DND-41 (cell line): ENCODE measurements around the gene PHF24.

ENCODE experiments used
- ATAC-seq: fragments of 200-7000 bp; cut with Tn5 transposase; 3 replicates; pipeline ENCODE4 v1.9.1; 2021; ENCODE audit warnings: low read depth; ENCODE audit not compliant: insufficient read depth
- DNase-seq: peaks from one replicate; pipeline ENCODE4 v3.0.0-alpha.2; 2020
- H2AFZ ChIP-seq: 2 replicates; pipeline ENCODE4 v1.6.0; 2012; ENCODE audit warnings: low read depth, low read length
- H3K27ac ChIP-seq: 2 replicates; pipeline ENCODE4 v1.5.1; 2012; ENCODE audit warnings: low read length, inconsistent platforms
- H3K27me3 ChIP-seq: fragments of 200-600 bp; sonication (generic); 2 replicates; pipeline ENCODE4 v1.6.0; 2012; ENCODE audit warnings: low read length, mild to moderate bottlenecking, inconsistent platforms; ENCODE audit not compliant: insufficient read depth, poor library complexity
- H3K36me3 ChIP-seq: 2 replicates; pipeline ENCODE4 v1.5.1; 2012; ENCODE audit warnings: low read length, inconsistent platforms; ENCODE audit not compliant: insufficient read depth
- H3K4me1 ChIP-seq: 2 replicates; pipeline ENCODE4 v1.5.1; 2012; ENCODE audit warnings: mild to moderate bottlenecking, low read length; ENCODE audit not compliant: insufficient read depth
- H3K4me2 ChIP-seq: 2 replicates; pipeline ENCODE4 v1.6.0; 2012; ENCODE audit warnings: mild to moderate bottlenecking, moderate library complexity, low read length, inconsistent platforms; ENCODE audit not compliant: insufficient read depth
- H3K4me3 ChIP-seq, 2 experiments: fragments of 200-600 bp in 1 of 2; shearing (Covaris generic) in 1 of 2; 2 replicates each; pipeline ENCODE4 v1.5.1; 2012 to 2016; ENCODE audit warnings: inconsistent platforms in 2 of 2, low read length in 2 of 2, mild to moderate bottlenecking in 2 of 2, low read depth in 1 of 2, moderate library complexity in 1 of 2
- H3K79me2 ChIP-seq: 2 replicates; pipeline ENCODE4 v1.6.0; 2012; ENCODE audit warnings: low read length, inconsistent platforms; ENCODE audit not compliant: insufficient read depth
- H3K9ac ChIP-seq: 2 replicates; pipeline ENCODE4 v1.6.0; 2012; ENCODE audit warnings: low read depth, mild to moderate bottlenecking, inconsistent platforms, low read length, moderate library complexity
- H3K9me3 ChIP-seq: 2 replicates; pipeline ENCODE4 v1.5.1; 2012; ENCODE audit warnings: low read length, moderate library complexity, mild to moderate bottlenecking, inconsistent platforms; ENCODE audit not compliant: insufficient read depth, severe bottlenecking
- H4K20me1 ChIP-seq: 2 replicates; pipeline ENCODE4 v1.6.0; 2012; ENCODE audit warnings: low read length; ENCODE audit not compliant: insufficient read depth
- CTCF ChIP-seq: IDR thresholded peaks from 2 replicates; pipeline ENCODE4 v1.5.1; 2012; ENCODE audit warnings: borderline replicate concordance, low read length, moderate library complexity, mild to moderate bottlenecking; ENCODE audit not compliant: poor library complexity, severe bottlenecking; ENCODE audit errors: extremely low read depth
- EZH2 ChIP-seq: IDR thresholded peaks from 3 replicates; pipeline ENCODE4 v1.6.1; 2012; ENCODE audit warnings: borderline replicate concordance, low read depth, mild to moderate bottlenecking, moderate library complexity, low read length, inconsistent platforms; ENCODE audit not compliant: severe bottlenecking

The PHF24 gene

GRCh38 chr9:35029241-35029640 lies 71.2 kb downstream of the PHF24 start:
- Histone ChIP-seq H4K20me1 (no peaks in the 10 kb centered on the region), H2AFZ (no peak overlapping the region), H3K9ac (no peak overlapping the region), H3K9me3 (no peaks in the 10 kb centered on the region), H3K4me3 (no peak overlapping the region), H3K4me2 (no peak overlapping the region), H3K4me1 (0 out of 2 replicates have a peak, but pooled peaks cover 3% of the 10 kb centered on the region), H3K36me3 (no peaks in the 10 kb centered on the region), H3K79me2 (no peaks in the 10 kb centered on the region), H3K27me3 (no peaks in the 10 kb centered on the region), H3K27ac (no peak overlapping the region)
- ATAC-seq, result no peak
- no peak for DNase-seq
- no peak for TF ChIP-seq EZH2
- TF ChIP-seq CTCF, result no peak

DNA sequence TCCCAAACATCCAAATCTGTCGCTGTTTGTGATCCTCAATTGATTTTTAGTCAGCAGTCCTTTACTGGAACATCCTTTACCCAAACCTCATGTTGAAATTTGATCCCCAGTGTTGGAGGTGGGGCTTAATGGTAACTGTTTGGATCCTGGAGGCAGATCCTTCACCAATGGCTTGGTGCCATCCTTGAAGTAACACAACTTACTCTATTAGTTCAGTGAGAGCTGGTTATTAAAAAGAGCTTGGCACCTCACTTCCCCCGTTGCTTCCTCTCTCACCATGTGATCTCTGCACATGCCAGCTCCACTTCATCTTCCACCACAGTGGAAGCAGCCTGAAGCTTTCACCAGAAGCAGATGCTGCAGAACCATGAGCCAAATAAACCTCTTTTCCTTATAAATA lies 71.8 kb downstream of the PHF24 start:
- H3K36me3 ChIP-seq, result no peaks in the 10 kb centered on the region
- H3K9me3 ChIP-seq, result no peaks in the 10 kb centered on the region
- no peak for ATAC-seq
- no peak for DNase-seq
- H3K27ac ChIP-seq, result no peak overlapping the region
- H3K4me1 ChIP-seq, result 0 out of 2 replicates have a peak, but pooled peaks cover 3% of the 10 kb centered on the region
- no peaks in the 10 kb centered on the region for H3K79me2 ChIP-seq
- no peak overlapping the region for H3K4me2 ChIP-seq
- no peaks in the 10 kb centered on the region for H3K27me3 ChIP-seq
- no peaks in the 10 kb centered on the region for H4K20me1 ChIP-seq
- no peak overlapping the region for H3K9ac ChIP-seq
- no peak overlapping the region for H3K4me3 ChIP-seq
- TF ChIP-seq CTCF (no peak), EZH2 (no peak)
- no peak overlapping the region for H2AFZ ChIP-seq
